IMR-90 (cell line): Measurements from ENCODE around the gene RNF227. TPM values are rescaled to one million over a fixed set of nuclear protein-coding genes. Genes with fewer than 3 reads are reported as not detected.

Experiments
- ATAC-seq: fragments of 200-7000 bp; cut with Tn5 transposase; 2 replicates; pipeline ENCODE4 v1.9.1; 2020; ENCODE audit warnings: low read depth, mild to moderate bottlenecking, moderate library complexity
- BruUV-seq: library from RNA; stranded (reverse); fragments of 400-500 nt; replicated peaks from 2 replicates; lab custom pipeline; 2021; lab: Mats Ljungman, UMichigan
- CTCF ChIA-PET: fragments of 300-600 bp; formaldehyde crosslinking; extraction: SDS; loops from one replicate; lab custom pipeline; 2021; ENCODE audit warnings: antibody characterized with exemption; lab: Yijun Ruan, JAX
- POLR2A ChIA-PET: fragments of 300-600 bp; sonication (Branson Sonifier 250); formaldehyde crosslinking; loops from one replicate; lab custom pipeline; 2022; ENCODE audit warnings: antibody characterized with exemption; ENCODE audit not compliant: unreplicated experiment; lab: Charles Lee
- DNase-seq: peaks from one replicate; pipeline ENCODE4 v3.0.0; 2013
- H2AFZ ChIP-seq: replicated peaks from 2 replicates; pipeline ENCODE3; 2013; ENCODE audit warnings: low read length, mild to moderate bottlenecking; ENCODE audit not compliant: poor library complexity
- H2AK5ac ChIP-seq: 2 replicates; pipeline ENCODE4 v1.6.1; 2013; ENCODE audit warnings: low read depth, low read length, inconsistent platforms
- H2AK9ac ChIP-seq: replicated peaks from 2 replicates; pipeline ENCODE3; 2013; ENCODE audit warnings: mild to moderate bottlenecking, low read depth, low read length, moderate library complexity; ENCODE audit not compliant: poor library complexity
- H2BK120ac ChIP-seq: 2 replicates; pipeline ENCODE4 v1.6.1; 2013; ENCODE audit warnings: low read depth, low read length, inconsistent platforms
- H2BK15ac ChIP-seq: 3 replicates; pipeline ENCODE4 v1.6.1; 2013; ENCODE audit warnings: low read depth, low read length, inconsistent platforms
- H2BK20ac ChIP-seq: 2 replicates; pipeline ENCODE4 v1.6.1; 2013; ENCODE audit warnings: low read depth, mild to moderate bottlenecking, inconsistent platforms, low read length, moderate library complexity
- H2BK5ac ChIP-seq: 2 replicates; pipeline ENCODE4 v1.6.1; 2013; ENCODE audit warnings: mild to moderate bottlenecking, low read depth, low read length, inconsistent platforms; ENCODE audit not compliant: poor library complexity, severe bottlenecking
- H3K14ac ChIP-seq: replicated peaks from 2 replicates; pipeline ENCODE4 v1.6.1; 2013; ENCODE audit warnings: low read depth, low read length, inconsistent platforms
- H3K18ac ChIP-seq: 2 replicates; pipeline ENCODE4 v1.6.1; 2013; ENCODE audit warnings: low read depth, low read length, control low read depth
- H3K23ac ChIP-seq: 2 replicates; pipeline ENCODE4 v1.6.1; 2013; ENCODE audit warnings: low read depth, low read length, inconsistent platforms
- H3K27ac ChIP-seq: 2 replicates; pipeline ENCODE4 v1.5.1; 2013; ENCODE audit warnings: mild to moderate bottlenecking, control low read depth, low read length; ENCODE audit not compliant: insufficient read depth
- H3K27me3 ChIP-seq: 2 replicates; pipeline ENCODE4 v1.6.1; 2013; ENCODE audit warnings: low read length; ENCODE audit not compliant: control insufficient read depth, insufficient read depth
- H3K36me3 ChIP-seq: 2 replicates; pipeline ENCODE4 v1.6.1; 2013; ENCODE audit warnings: low read length, mixed read lengths; ENCODE audit not compliant: control insufficient read depth, insufficient read depth
- H3K4ac ChIP-seq: 2 replicates; pipeline ENCODE4 v1.6.1; 2013; ENCODE audit warnings: low read depth, low read length, inconsistent platforms
- H3K4me1 ChIP-seq: 2 replicates; pipeline ENCODE4 v1.6.1; 2013; ENCODE audit warnings: low read length, mixed read lengths; ENCODE audit not compliant: control insufficient read depth, insufficient read depth
- H3K4me2 ChIP-seq: 2 replicates; pipeline ENCODE4 v1.6.1; 2013; ENCODE audit warnings: low read depth, mild to moderate bottlenecking, control low read depth, low read length, moderate library complexity
- H3K4me3 ChIP-seq: 2 replicates; pipeline ENCODE4 v1.5.1; 2013; ENCODE audit warnings: low read depth, mild to moderate bottlenecking, control low read depth, low read length, moderate library complexity; ENCODE audit not compliant: insufficient read depth
- H3K56ac ChIP-seq: 2 replicates; pipeline ENCODE4 v1.6.1; 2013; ENCODE audit warnings: low read length, inconsistent platforms; ENCODE audit not compliant: insufficient read depth; ENCODE audit errors: extremely low read depth
- H3K79me1 ChIP-seq, 2 experiments: 2 replicates each; pipeline ENCODE4 v1.6.1; 2013; ENCODE audit warnings: low read length in 2 of 2, inconsistent platforms in 1 of 2, low read depth in 1 of 2
- H3K9ac ChIP-seq: 2 replicates; pipeline ENCODE4 v1.6.1; 2013; ENCODE audit warnings: low read depth, low read length, control low read depth
- H3K9me1 ChIP-seq: 2 replicates; pipeline ENCODE4 v1.6.1; 2013; ENCODE audit warnings: low read length, inconsistent platforms; ENCODE audit not compliant: insufficient read depth
- H3K9me3 ChIP-seq: 2 replicates; pipeline ENCODE4 v1.6.1; 2013; ENCODE audit warnings: low read length; ENCODE audit not compliant: control insufficient read depth, insufficient read depth
- H4K20me1 ChIP-seq: 2 replicates; pipeline ENCODE4 v1.6.1; 2013; ENCODE audit warnings: low read length, inconsistent platforms; ENCODE audit not compliant: insufficient read depth
- H4K5ac ChIP-seq: 2 replicates; pipeline ENCODE4 v1.6.1; 2013; ENCODE audit warnings: mild to moderate bottlenecking, low read depth, low read length, control low read depth
- H4K8ac ChIP-seq, 2 experiments: 2 replicates each; pipeline ENCODE4 v1.6.1; 2013; ENCODE audit warnings: low read depth in 2 of 2, low read length in 2 of 2, control low read depth in 1 of 2, inconsistent platforms in 1 of 2
- H4K91ac ChIP-seq: 2 replicates; pipeline ENCODE4 v1.6.1; 2013; ENCODE audit warnings: low read depth, low read length, inconsistent platforms; ENCODE audit not compliant: insufficient read depth
- CHD1 ChIP-seq: IDR thresholded peaks from 2 replicates; pipeline ENCODE4 v1.6.1; 2012; ENCODE audit warnings: low read depth, low read length, improper control_type of control experiment
- MAFK ChIP-seq: IDR thresholded peaks from 2 replicates; pipeline ENCODE4 v1.6.1; 2012; ENCODE audit warnings: low read depth, low read length, improper control_type of control experiment
- WGBS, 2 experiments: methylation state at CpG; one replicate each; pipeline versions ENCODE4 v1.1.5 to v1.1.7; 2013; ENCODE audit warnings: missing lambda C conversion rate in 2 of 2; ENCODE audit not compliant: insufficient read length in 1 of 2; ENCODE audit errors: extremely low coverage in 2 of 2; 5-methylcytosine and 5-hydroxymethylcytosine counted together
- dilution Hi-C: fragments of 300-500 bp; cut with HindIII; formaldehyde crosslinking; loops from one replicate; pipeline ENCODE4 v1.14.3; 2018; ENCODE audit warnings: low sequenced_read_pairs; ENCODE audit not compliant: unreplicated experiment
- in situ Hi-C: fragments of 300-500 bp; cut with MboI; formaldehyde crosslinking; loops from 3 replicates; pipeline ENCODE4 v1.14.3; 2019; ENCODE audit warnings: low sequenced_read_pairs, inconsistent platforms, mixed read lengths
- intact Hi-C: fragments of 100-400 bp; cut with micrococcal nuclease; formaldehyde crosslinking; loops from 2 replicates; pipeline ENCODE4 v1.10.0; 2022
- polyA plus RNA-seq, 3 experiments: library from polyadenylated mRNA; depleted of rRNA; stranded (reverse); fragments of >200 nt; gene quantifications; 2 replicates each; pipeline ENCODE4 v1.2.3, GENCODE V29; 2012; ENCODE audit warnings: low replicate concordance in 1 of 3
- total RNA-seq: library from RNA; depleted of rRNA; stranded (reverse); fragments of >200 nt; gene quantifications from 2 replicates; pipeline ENCODE4 v1.2.3, GENCODE V29; 2012

The RNF227 gene
- total and polyA plus RNA-seq, 2 of the 4 experiments (the other 2 are of a cell fraction), result 1.3 to 3.1 TPM

GRCh38 chr17:7956228-7956965, 40.3 kb upstream of the RNF227 start:
- Histone ChIP-seq H2AFZ (no peak overlapping the region), H3K79me1 (no peaks in the 10 kb centered on the region), H3K27ac (no peak overlapping the region), H2AK9ac (no peak overlapping the region), H2BK20ac (no peak overlapping the region), H3K4me3 (no peak overlapping the region), H4K5ac (no peak overlapping the region), H3K9ac (no peak overlapping the region), H2AK5ac (no peak overlapping the region), H3K9me1 (no peaks in the 10 kb centered on the region), H3K27me3 (peaks cover 4% of the 10 kb centered on the region), H3K14ac (no peak overlapping the region), H4K8ac (no peak overlapping the region), H3K4me2 (no peak overlapping the region), H2BK120ac (no peak overlapping the region), H4K91ac (no peak overlapping the region), H3K18ac (no peak overlapping the region), H3K4ac (no peak overlapping the region), H4K20me1 (no peaks in the 10 kb centered on the region), H2BK5ac (no peak overlapping the region), H3K56ac (no peak overlapping the region), H3K23ac (no peak overlapping the region), H3K4me1 (no peaks in the 10 kb centered on the region), H3K9me3 (no peaks in the 10 kb centered on the region), H2BK15ac (no peak overlapping the region), H3K36me3 (no peaks in the 10 kb centered on the region)
- ChIA-PET CTCF (no interaction called here), POLR2A (no interaction called here)
- 70% methylated on average over 2 of the region's 11 CpGs; no CpG with 5 or more reads in 1 of the 2 experiments for WGBS, 2 experiments
- dilution Hi-C loops (no loop called here), intact Hi-C loops (no loop called here), in situ Hi-C loops (no loop called here)
- peak; percentile 12 for DNase-seq
- TF ChIP-seq MAFK, result peak; percentile 30; the same call in 1 of the 2 replicates
- no peak for TF ChIP-seq CHD1
- no peak for ATAC-seq
- no TSS peak for BruUV-seq
